Anterior cingulate cortex (tissue), 58 donors: ENCODE measurements around the gene MYO1D.
"Not testable (repeated sequence)": the region's sequence is repeated elsewhere in the genome, so short reads cannot be mapped to it uniquely, and the experiment has no call there.

Experiments used
- DNase-seq, 58 donors: peaks; one replicate each; lab custom pipeline; 2025; lab: John Stamatoyannopoulos, UW

The MYO1D gene

GRCh38 chr17:32742681-32743538 is 134.0 kb downstream of the MYO1D start:
- peak in 1 of 58 donors; percentile 21 for DNase-seq

DNA sequence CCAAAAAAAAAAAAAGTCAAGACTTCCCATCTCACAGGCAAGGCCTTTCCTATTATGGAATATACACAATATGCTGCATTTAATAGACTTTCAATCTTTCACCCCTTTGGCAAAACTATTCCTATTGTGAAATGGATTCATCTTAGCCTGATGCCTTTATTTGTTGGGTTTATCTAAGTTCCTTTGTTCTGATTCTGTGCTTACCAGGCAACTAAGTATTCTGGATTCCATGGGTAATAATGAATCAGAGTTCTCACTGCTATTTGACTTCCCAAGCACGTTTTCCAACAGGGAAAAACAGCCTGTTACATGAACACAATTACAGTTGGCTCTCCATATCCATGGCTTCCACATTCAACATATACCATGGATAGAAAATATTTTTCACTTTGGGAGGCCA is 135.5 kb downstream of the MYO1D start:
- DNase-seq: no peak

- peak in 6 of 58 donors; percentile 2 to 23 (median 12) for DNase-seq
Observed at GRCh38 chr17:32739722-32740121, 137.2 kb downstream of the MYO1D start.

DNA sequence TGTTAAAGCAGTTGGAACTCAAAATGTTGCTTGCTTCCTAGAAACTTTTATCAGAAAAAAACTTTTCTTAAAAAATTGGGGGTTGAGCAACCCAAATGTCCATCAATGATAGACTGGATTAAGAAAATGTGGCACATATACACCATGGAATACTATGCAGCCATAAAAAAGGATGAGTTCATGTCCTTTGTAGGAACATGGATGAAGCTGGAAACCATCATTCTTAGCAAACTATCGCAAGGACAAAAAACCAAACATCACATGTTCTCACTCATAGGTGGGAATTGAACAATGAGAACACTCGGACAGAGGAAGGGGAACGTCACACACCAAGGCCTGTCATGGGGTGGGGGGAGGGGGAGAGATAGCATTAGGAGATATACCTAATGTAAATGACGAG is 137.8 kb downstream of the MYO1D start:
- not testable (repeated sequence) for DNase-seq

DNA sequence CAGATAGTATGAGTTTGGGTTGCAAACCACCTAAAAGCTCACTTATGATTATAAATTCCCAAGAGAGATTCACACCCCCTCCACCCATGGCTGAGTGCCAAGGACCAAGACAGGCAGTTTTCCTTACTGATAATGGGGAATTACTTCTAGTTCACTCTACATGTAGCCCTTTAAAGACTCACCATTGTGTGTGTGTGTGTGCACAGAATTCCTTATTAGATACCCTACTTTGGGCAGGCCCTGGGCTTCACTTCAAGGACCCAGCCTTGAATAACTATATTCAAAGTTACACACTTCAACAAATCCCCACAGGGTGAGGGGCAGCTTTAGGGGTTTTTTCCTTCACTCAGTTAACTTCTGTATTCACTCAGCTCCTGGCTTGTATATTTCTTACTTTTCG is 143.5 kb downstream of the MYO1D start:
- peak in 1 of 58 donors; percentile 21 for DNase-seq

GRCh38 chr17:32732900-32733299 is 144.0 kb downstream of the MYO1D start:
- peak in 20 of 58 donors; percentile 5 to 36 (median 15) for DNase-seq

GRCh38 chr17:32732296-32732642 is 144.7 kb downstream of the MYO1D start:
- no peak for DNase-seq

GRCh38 chr17:32731556-32732295 is 145.2 kb downstream of the MYO1D start:
- DNase-seq: no peak

DNA sequence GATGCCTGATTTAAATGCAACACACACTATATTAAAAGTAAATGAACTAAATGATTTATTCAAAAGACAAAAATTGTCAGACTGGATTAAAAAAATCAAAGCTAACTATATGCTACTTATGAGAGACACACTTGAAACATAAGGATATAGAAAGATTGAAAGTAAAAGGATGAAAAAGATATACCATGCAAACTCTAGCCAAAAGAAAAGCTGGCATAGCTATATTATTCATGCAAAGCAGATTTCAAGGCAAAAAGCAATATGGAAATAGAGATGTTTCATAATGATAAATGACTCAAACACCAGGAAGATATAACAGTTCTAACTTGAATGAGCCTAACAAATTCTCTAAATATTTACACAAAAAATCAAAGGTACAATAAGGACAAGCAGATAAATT is 149.2 kb downstream of the MYO1D start:
- no peak for DNase-seq

DNA sequence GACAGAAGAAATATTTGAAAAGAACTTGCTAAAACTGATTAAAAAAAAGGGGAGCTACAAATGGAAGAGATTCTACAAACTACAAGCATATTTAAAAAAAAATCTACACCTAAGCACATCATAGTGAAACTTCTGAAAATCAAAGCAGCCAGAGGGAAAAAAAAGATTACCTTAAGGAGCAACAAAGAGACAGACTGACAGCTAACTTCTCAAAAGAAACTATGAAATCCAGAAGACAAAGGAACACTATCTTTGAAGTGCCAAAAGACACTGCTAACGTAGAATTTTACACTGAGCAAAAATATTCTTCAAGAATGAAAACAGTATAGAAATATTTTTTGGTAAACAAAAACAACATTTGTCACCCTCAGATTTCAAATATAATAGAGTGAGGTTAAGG is 151.2 kb downstream of the MYO1D start:
- DNase-seq: no peak

DNA sequence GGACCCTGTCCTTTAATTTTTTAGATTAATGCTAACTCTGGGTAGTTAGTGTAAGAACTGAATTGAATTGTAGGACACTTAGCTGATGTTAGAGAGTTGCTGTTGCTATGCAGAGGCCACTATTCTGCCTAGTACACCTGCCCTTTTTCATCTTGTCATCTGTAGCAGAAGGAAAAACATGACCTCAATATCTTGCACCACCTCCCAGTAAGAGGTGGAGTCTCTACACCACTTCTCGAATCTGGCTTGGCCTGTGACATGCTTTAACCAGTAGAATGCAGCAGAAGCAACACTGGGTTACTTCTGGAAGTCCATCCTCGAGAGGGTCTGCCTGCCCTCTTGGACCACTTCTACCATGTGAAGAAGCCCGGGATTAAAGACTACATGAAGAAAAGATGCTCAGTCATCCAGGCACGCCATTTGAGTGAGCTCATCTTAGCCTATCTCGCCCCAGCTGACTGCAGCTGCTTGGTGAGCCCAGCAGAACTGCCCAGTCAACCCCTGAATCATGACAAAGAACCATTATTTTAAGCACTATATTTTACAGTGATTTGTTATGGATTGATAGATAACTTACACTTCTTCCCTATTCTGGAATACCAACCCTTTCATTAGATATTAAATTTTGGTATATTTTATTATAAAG is 153.5 kb downstream of the MYO1D start:
- peak in 19 of 58 donors; percentile 5 to 41 (median 17) for DNase-seq

- no peak for DNase-seq
Observed at GRCh38 chr17:32722733-32723132, 154.2 kb downstream of the MYO1D start.

GRCh38 chr17:32720671-32721070 is 156.3 kb downstream of the MYO1D start:
- no peak for DNase-seq

- peak in 10 of 58 donors; percentile 10 to 49 (median 24) for DNase-seq
Observed at GRCh38 chr17:32719689-32720088, 157.2 kb downstream of the MYO1D start.

GRCh38 chr17:32714922-32715321 is 162.0 kb downstream of the MYO1D start:
- DNase-seq: not testable (repeated sequence)

DNA sequence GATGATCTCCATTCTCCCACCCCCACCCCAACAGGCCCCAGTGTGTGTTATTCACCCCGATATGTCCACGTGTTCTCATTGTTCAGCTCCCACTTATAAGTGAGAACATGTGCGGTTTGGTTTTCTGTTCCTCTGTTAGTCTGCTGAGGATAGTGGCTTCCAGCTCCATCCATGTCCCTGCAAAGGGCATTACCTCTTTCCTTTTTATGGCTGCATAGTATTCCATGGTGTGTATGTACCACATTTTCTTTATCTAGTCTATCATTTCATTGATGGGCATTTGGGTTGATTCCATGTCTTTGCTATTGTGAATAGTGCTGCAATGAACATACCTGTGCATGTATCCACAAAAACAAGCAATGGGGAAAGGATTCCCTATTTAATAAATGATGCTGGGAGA is 162.7 kb downstream of the MYO1D start:
- DNase-seq: not testable (repeated sequence)

DNA sequence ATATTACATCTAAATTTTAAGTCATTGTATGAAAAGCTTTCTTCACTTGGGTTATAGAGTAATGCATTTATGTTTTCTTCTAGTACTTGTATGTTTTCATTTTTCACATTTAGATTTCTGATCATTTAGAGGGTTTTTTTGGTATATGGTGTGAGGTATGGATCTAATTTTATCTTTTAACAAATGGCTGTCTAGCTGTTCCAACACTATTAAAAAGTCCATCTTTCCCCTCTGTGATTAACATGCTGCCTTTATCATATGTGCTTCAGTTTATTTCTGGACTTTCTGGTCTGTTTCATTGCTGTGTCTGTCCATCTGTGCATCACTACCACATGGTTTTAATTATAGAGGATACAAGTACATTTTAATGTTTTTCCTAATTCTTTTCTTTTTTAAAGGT is 163.8 kb downstream of the MYO1D start:
- no peak for DNase-seq

- no peak for DNase-seq
Observed at GRCh38 chr17:32709562-32709961, 167.4 kb downstream of the MYO1D start.

DNA sequence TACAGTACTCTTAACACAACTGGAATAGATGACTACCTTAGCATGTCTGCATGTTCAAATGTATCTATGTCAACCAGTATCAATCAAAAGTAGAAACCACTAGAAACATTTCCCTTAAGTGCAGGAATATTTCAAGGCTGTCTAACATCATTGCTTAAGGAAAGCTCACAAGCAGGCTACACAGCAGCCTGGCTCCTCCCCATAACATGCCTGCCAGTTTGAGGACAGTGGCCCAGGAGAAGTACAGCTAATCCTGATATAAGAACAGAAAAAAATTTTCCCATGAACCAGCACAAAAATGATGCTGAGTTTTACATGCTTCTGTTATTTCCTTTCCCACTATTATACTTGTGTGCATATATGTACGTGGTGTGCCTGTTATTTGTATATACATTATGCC is 175.1 kb downstream of the MYO1D start:
- DNase-seq: no peak

DNA sequence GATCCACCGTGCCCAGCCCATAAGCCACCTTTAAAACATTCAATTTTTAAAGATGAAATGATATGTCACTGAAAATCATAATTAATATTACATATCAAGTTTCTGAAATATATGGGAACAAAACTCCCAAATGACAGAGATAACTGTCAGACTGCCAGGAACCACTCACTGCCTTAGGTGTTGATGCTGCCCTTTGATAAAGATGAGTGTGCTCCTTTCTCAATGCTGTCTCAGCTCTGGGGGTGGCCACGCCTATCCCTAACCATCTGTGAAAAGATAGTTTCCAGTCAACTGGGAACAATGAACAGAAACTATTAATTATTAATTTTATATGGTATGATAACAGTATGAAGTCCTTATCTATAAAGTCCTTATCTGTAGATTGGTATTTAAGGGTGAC is 177.7 kb downstream of the MYO1D start:
- DNase-seq: no peak
